Motor neuron (in vitro differentiated cells): Measurements from ENCODE around the gene BCAT1. TPM values are rescaled to one million over a fixed set of nuclear protein-coding genes. Genes with fewer than 3 reads are reported as not detected.

Experiments
- total RNA-seq, 8 experiments: library from RNA; unstranded; fragments of 300-600 nt; gene quantifications; 2 replicates each; pipeline versions ENCODE4 v1.2.3 to v1.2.4, GENCODE V29; 2022

The BCAT1 gene
- total RNA-seq, 8 experiments from 2014 or later: 3.1 to 181 (median 97.1) TPM

Other genes with a start within 250 kb of the BCAT1 start
- 10 to 100 TPM in 1 of 8 experiments, 1 to 10 TPM in 4, under 1 TPM in 2, not detected in 1; 0.58 to 13.3 (median 1.5) TPM for gene DNAI7, start 246.1 kb upstream of the BCAT1 start, total RNA-seq
- gene ETFRF1, start 246.1 kb upstream of the BCAT1 start, total RNA-seq: 10 to 100 TPM; 21.9 to 51.2 (median 26.3) TPM